IMR-90 (cell line): ENCODE data around the gene LCE5A. TPM values are rescaled to one million over a fixed set of nuclear protein-coding genes. Genes with fewer than 3 reads are reported as not detected.

ENCODE experiments used
- polyA plus RNA-seq, 3 experiments: library from polyadenylated mRNA; depleted of rRNA; stranded (reverse); fragments of >200 nt; gene quantifications; 2 replicates each; pipeline ENCODE4 v1.2.3, GENCODE V29; 2012; ENCODE audit warnings: low replicate concordance in 1 of 3
- total RNA-seq: library from RNA; depleted of rRNA; stranded (reverse); fragments of >200 nt; gene quantifications from 2 replicates; pipeline ENCODE4 v1.2.3, GENCODE V29; 2012; rRNA removed

The LCE5A gene
- total and polyA plus RNA-seq, 2 of the 4 experiments (the other 2 are of a cell fraction): not detected

Other genes with a start within 250 kb of the LCE5A start
- not detected in 2 replicates for gene FLG, start 185.6 kb upstream of the LCE5A start, total RNA-seq
- under 0.01 TPM in 1 of 2 replicates, not detected in the other for gene FLG, start 185.6 kb upstream of the LCE5A start, polyA plus RNA-seq (2012; rRNA removed)
- not detected in 2 replicates for gene FLG2, start 150.8 kb upstream of the LCE5A start, total RNA-seq
- gene FLG2, start 150.8 kb upstream of the LCE5A start, polyA plus RNA-seq (2012; rRNA removed): 0.02 TPM in 1 of 2 replicates, not detected in the other
- gene CRNN, start 96.5 kb upstream of the LCE5A start, total RNA-seq: not detected in 2 replicates
- gene CRNN, start 96.5 kb upstream of the LCE5A start, polyA plus RNA-seq (2012; rRNA removed): not detected in 2 replicates
- gene CRCT1, start 3.7 kb downstream of the LCE5A start, total RNA-seq: not detected in 2 replicates
- gene CRCT1, start 3.7 kb downstream of the LCE5A start, polyA plus RNA-seq (2012; rRNA removed): not detected in 2 replicates
- not detected in 2 replicates for gene LCE3E, start 56.0 kb downstream of the LCE5A start, total RNA-seq
- gene LCE3E, start 56.0 kb downstream of the LCE5A start, polyA plus RNA-seq (2012; rRNA removed): not detected in 2 replicates
- not detected in 2 replicates for gene LCE3D, start 69.7 kb downstream of the LCE5A start, total RNA-seq
- gene LCE3D, start 69.7 kb downstream of the LCE5A start, polyA plus RNA-seq (2012; rRNA removed): not detected in 2 replicates
- not detected in 2 replicates for gene LCE3C, start 89.4 kb downstream of the LCE5A start, total RNA-seq
- not detected in 2 replicates for gene LCE3C, start 89.4 kb downstream of the LCE5A start, polyA plus RNA-seq (2012; rRNA removed)
- not detected in 2 replicates for gene LCE3B, start 103.0 kb downstream of the LCE5A start, total RNA-seq
- gene LCE3B, start 103.0 kb downstream of the LCE5A start, polyA plus RNA-seq (2012; rRNA removed): not detected in 2 replicates
- not detected in 2 replicates for gene LCE3A, start 112.3 kb downstream of the LCE5A start, total RNA-seq
- not detected in 2 replicates for gene LCE3A, start 112.3 kb downstream of the LCE5A start, polyA plus RNA-seq (2012; rRNA removed)
- gene LCE2D, start 152.6 kb downstream of the LCE5A start, total RNA-seq: not detected in 2 replicates
- not detected in 2 replicates for gene LCE2D, start 152.6 kb downstream of the LCE5A start, polyA plus RNA-seq (2012; rRNA removed)
- not detected in 2 replicates for gene LCE2C, start 164.5 kb downstream of the LCE5A start, total RNA-seq
- not detected in 2 replicates for gene LCE2C, start 164.5 kb downstream of the LCE5A start, polyA plus RNA-seq (2012; rRNA removed)
- gene LCE2B, start 175.3 kb downstream of the LCE5A start, total RNA-seq: not detected in 2 replicates
- gene LCE2B, start 175.3 kb downstream of the LCE5A start, polyA plus RNA-seq (2012; rRNA removed): not detected in 2 replicates
- not detected in 2 replicates for gene LCE2A, start 187.5 kb downstream of the LCE5A start, total RNA-seq
- 0.24 and 0.50 TPM in 2 replicates for gene LCE2A, start 187.5 kb downstream of the LCE5A start, polyA plus RNA-seq (2012; rRNA removed)
- not detected in 2 replicates for gene LCE4A, start 197.4 kb downstream of the LCE5A start, total RNA-seq
- gene LCE4A, start 197.4 kb downstream of the LCE5A start, polyA plus RNA-seq (2012; rRNA removed): not detected in 2 replicates
- gene KPRP, start 247.2 kb downstream of the LCE5A start, total RNA-seq: not detected in 2 replicates
- not detected in 2 replicates for gene KPRP, start 247.2 kb downstream of the LCE5A start, polyA plus RNA-seq (2012; rRNA removed)